HEK293T (cell line): ENCODE measurements around the gene ABHD18.
"Not testable (repeated sequence)": the region's sequence is repeated elsewhere in the genome, so short reads cannot be mapped to it uniquely, and the experiment has no call there.

Experiments used
- CTCF ChIA-PET: fragments of 350-600 bp; formaldehyde crosslinking; extraction: SDS; loops from one replicate; lab custom pipeline; 2021; ENCODE audit warnings: antibody characterized with exemption, inconsistent platforms; lab: Yijun Ruan, JAX
- POLR2A ChIA-PET: fragments of 350-600 bp; formaldehyde crosslinking; extraction: SDS; loops from one replicate; lab custom pipeline; 2020; ENCODE audit warnings: antibody characterized with exemption, inconsistent platforms; lab: Yijun Ruan, JAX
- DNase-seq: peaks from one replicate; pipeline ENCODE4 v3.0.0; 2012; ENCODE audit warnings: mixed read lengths; ENCODE audit errors: extremely low spot score
- ARNT ChIP-seq: fragments of 450-650 bp; IDR thresholded peaks from 2 replicates; pipeline ENCODE4 v1.6.1; 2017; ENCODE audit warnings: mild to moderate bottlenecking
- BHLHE40 ChIP-seq: fragments of 450-650 bp; IDR thresholded peaks from 2 replicates; pipeline ENCODE4 v1.6.1; 2016; ENCODE audit warnings: mild to moderate bottlenecking, moderate library complexity, borderline replicate concordance
- CTBP1 ChIP-seq: fragments of 450-650 bp; IDR thresholded peaks from 2 replicates; pipeline ENCODE4 v1.6.1; 2016; ENCODE audit warnings: borderline replicate concordance
- ELF4 ChIP-seq: fragments of 450-650 bp; IDR thresholded peaks from 2 replicates; pipeline ENCODE4 v1.6.1; 2017; ENCODE audit warnings: antibody characterized with exemption
- FOXA1 ChIP-seq: fragments of 450-650 bp; IDR thresholded peaks from 2 replicates; pipeline ENCODE4 v1.6.1; 2016; ENCODE audit warnings: mild to moderate bottlenecking
- FOXK2 ChIP-seq: fragments of 450-650 bp; IDR thresholded peaks from 2 replicates; pipeline ENCODE4 v1.6.1; 2016; ENCODE audit warnings: mild to moderate bottlenecking
- FOXM1 ChIP-seq: fragments of 450-650 bp; IDR thresholded peaks from 2 replicates; pipeline ENCODE4 v1.6.1; 2017; ENCODE audit warnings: mild to moderate bottlenecking, borderline replicate concordance
- HDGF ChIP-seq: fragments of 450-650 bp; IDR thresholded peaks from 2 replicates; pipeline ENCODE4 v1.6.1; 2017; ENCODE audit warnings: antibody characterized with exemption, borderline replicate concordance
- L3MBTL2 ChIP-seq: fragments of 450-650 bp; conservative IDR thresholded peaks from 2 replicates; pipeline ENCODE4 v1.6.1; 2016; ENCODE audit warnings: mild to moderate bottlenecking
- LEF1 ChIP-seq: fragments of 450-650 bp; IDR thresholded peaks from 2 replicates; pipeline ENCODE4 v1.6.1; 2017; ENCODE audit warnings: mild to moderate bottlenecking, borderline replicate concordance
- NFRKB ChIP-seq: fragments of 450-650 bp; IDR thresholded peaks from 2 replicates; pipeline ENCODE4 v1.6.1; 2016; ENCODE audit warnings: mild to moderate bottlenecking, moderate library complexity
- PKNOX1 ChIP-seq: fragments of 450-650 bp; IDR thresholded peaks from 2 replicates; pipeline ENCODE4 v1.6.1; 2016
- SP1 ChIP-seq: fragments of 450-650 bp; IDR thresholded peaks from 2 replicates; pipeline ENCODE4 v1.6.1; 2017
- SUZ12 ChIP-seq: fragments of 450-650 bp; IDR thresholded peaks from 2 replicates; pipeline ENCODE4 v1.6.1; 2016; ENCODE audit warnings: mild to moderate bottlenecking
- TARDBP ChIP-seq: fragments of 450-650 bp; IDR thresholded peaks from 2 replicates; pipeline ENCODE4 v1.6.1; 2016
- ZNF384 ChIP-seq: fragments of 450-650 bp; IDR thresholded peaks from 2 replicates; pipeline ENCODE4 v1.6.1; 2016

Gene ABHD18

GRCh38 chr4:127936974-127937373, 28.2 kb upstream of the ABHD18 start:
- TF ChIP-seq FOXM1 (no peak), TARDBP (no peak), ARNT (no peak), FOXK2 (no peak), ZNF384 (no peak), CTBP1 (no peak), SP1 (no peak), PKNOX1 (no peak), L3MBTL2 (no peak), LEF1 (no peak), NFRKB (no peak), ELF4 (no peak), SUZ12 (no peak), BHLHE40 (no peak), HDGF (no peak), FOXA1 (no peak)
- CTCF ChIA-PET: no interaction called here
- DNase-seq: no peak
- POLR2A ChIA-PET: no interaction called here

- TF ChIP-seq L3MBTL2 (no peak), BHLHE40 (no peak), PKNOX1 (no peak), SUZ12 (no peak), FOXA1 (no peak), ARNT (no peak), CTBP1 (no peak), TARDBP (no peak), SP1 (no peak), NFRKB (no peak), FOXK2 (no peak), HDGF (no peak), ELF4 (no peak), FOXM1 (no peak), ZNF384 (no peak), LEF1 (no peak)
- CTCF ChIA-PET: no interaction called here
- DNase-seq: no peak
- POLR2A ChIA-PET: no interaction called here
Observed at GRCh38 chr4:127957105-127957504, 8.1 kb upstream of the ABHD18 start.

GRCh38 chr4:127959794-127960193, 5.4 kb upstream of the ABHD18 start:
- ChIA-PET CTCF (no interaction called here), POLR2A (no interaction called here)
- no peak for TF ChIP-seq NFRKB
- no peak for TF ChIP-seq FOXK2
- TF ChIP-seq TARDBP: no peak
- no peak for TF ChIP-seq ARNT
- no peak for TF ChIP-seq SUZ12
- TF ChIP-seq CTBP1: no peak
- TF ChIP-seq SP1: no peak
- no peak for TF ChIP-seq PKNOX1
- TF ChIP-seq ELF4: no peak
- TF ChIP-seq ZNF384: no peak
- DNase-seq: no peak

GRCh38 chr4:127963633-127964398, 1.4 kb upstream of the ABHD18 start:
- CTCF ChIA-PET, DNase-seq: not testable (repeated sequence)
- POLR2A ChIA-PET: interaction anchor here (3.0 kb wide), 1 partner anchor 97 kb away, joined by 24 read pairs; the partner anchor contains the start of gene LARP1B

- POLR2A ChIA-PET: interaction anchor here (0.7 to 3.0 kb wide), 5 partner anchors 9 to 96 kb away, joined by 3 to 24 read pairs (median 5); partner anchors contain the start of genes LARP1B and PLK4
- CTCF ChIA-PET, DNase-seq: not testable (repeated sequence)
Observed at GRCh38 chr4:127964426-127965061, 662 bp upstream of the ABHD18 start.

GRCh38 chr4:127965803-127966175, 583 bp downstream of the ABHD18 start:
- ChIA-PET POLR2A (interaction anchor here (0.7 to 3.0 kb wide), 8 partner anchors 8 to 422 kb away, joined by 3 to 24 read pairs (median 3); partner anchors contain the start of genes LARP1B and PLK4), CTCF (interaction anchor here (0.6 kb wide), 1 partner anchor 20 kb away, joined by 3 read pairs; no protein-coding TSS in a partner anchor)
- peak; percentile 75 for TF ChIP-seq PKNOX1
- TF ChIP-seq HDGF: no peak
- TF ChIP-seq FOXK2: no peak
- DNase-seq: peak; percentile 34
